Small intestine (tissue), 7 donors: ENCODE data around the gene TADA2A. TPM values are rescaled to one million over a fixed set of nuclear protein-coding genes. Genes with fewer than 3 reads are reported as not detected.
"Not testable (repeated sequence)": the region's sequence is repeated elsewhere in the genome, so short reads cannot be mapped to it uniquely, and the experiment has no call there.

Experiments
- DNase-seq, 2 donors: peaks; one replicate each; pipeline versions ENCODE4 v3.0.0 to v3.0.0-alpha.2; 2013
- FAIRE-seq: peaks from 2 replicates; lab custom pipeline; 2012; peaks lifted over from hg19 to GRCh38; lab: Jason Lieb, UNC
- H3K27ac ChIP-seq, 3 donors: one replicate each; pipeline ENCODE4 v1.5.1; 2013; ENCODE audit warnings: low read length in 2 of 3, mild to moderate bottlenecking in 2 of 3, control low read depth in 1 of 3, inconsistent platforms in 1 of 3, low read depth in 1 of 3, moderate library complexity in 1 of 3
- H3K27me3 ChIP-seq, 3 donors: one replicate each; pipeline ENCODE4 v1.6.1; 2013; ENCODE audit warnings: low read length in 3 of 3, inconsistent platforms in 1 of 3; ENCODE audit not compliant: control insufficient read depth in 3 of 3, insufficient read depth in 3 of 3
- H3K36me3 ChIP-seq, 3 donors: one replicate each; pipeline ENCODE4 v1.6.1; 2013; ENCODE audit warnings: low read length in 3 of 3, inconsistent platforms in 1 of 3, low read depth in 1 of 3, mild to moderate bottlenecking in 1 of 3, moderate library complexity in 1 of 3; ENCODE audit not compliant: control insufficient read depth in 3 of 3, insufficient read depth in 2 of 3
- H3K4me1 ChIP-seq, 3 donors: one replicate each; pipeline ENCODE4 v1.6.1; 2013; ENCODE audit warnings: low read length in 2 of 3, inconsistent platforms in 1 of 3, low read depth in 1 of 3, mild to moderate bottlenecking in 1 of 3, moderate library complexity in 1 of 3; ENCODE audit not compliant: control insufficient read depth in 3 of 3, insufficient read depth in 2 of 3
- H3K4me3 ChIP-seq, 3 donors: one replicate each; pipeline ENCODE4 v1.5.1; 2013; ENCODE audit warnings: low read length in 3 of 3, control low read depth in 1 of 3, inconsistent platforms in 1 of 3, low read depth in 1 of 3, mild to moderate bottlenecking in 1 of 3, moderate library complexity in 1 of 3
- H3K9me3 ChIP-seq, 2 donors: one replicate each; pipeline ENCODE4 v1.6.1; 2013; ENCODE audit warnings: low read depth in 1 of 2, low read length in 1 of 2; ENCODE audit not compliant: control insufficient read depth in 2 of 2, insufficient read depth in 1 of 2
- WGBS, 3 donors: extraction: QIAGEN DNeasy Blood & Tissue Kit; methylation state at CpG; one replicate each; pipeline ENCODE4 v1.1.7; 2013; 5-methylcytosine and 5-hydroxymethylcytosine counted together
- polyA plus RNA-seq, 4 donors: library from polyadenylated mRNA; stranded (reverse) in 3 of 4; unstranded in 1 of 4; fragments of 200-250 nt in 3 of 4; fragments of 120-200 nt in 1 of 4; gene quantifications; one replicate each; pipeline versions ENCODE4 v1.2.1 to v1.2.3, GENCODE V29; 2013
- donor health status: healthy with polysubstance abuse.
- donor health status: control.
- donor health status: control.
- donor health status: Bipolar disorder and iron deficiency.
- donor health status: healthy.

Gene TADA2A
- polyA plus RNA-seq, 4 donors: 7.4 to 20.8 (median 8.5) TPM

- no peaks in the 10 kb centered on the region for H3K4me1 ChIP-seq
- no peak overlapping the region for H3K27ac ChIP-seq
- no peaks in the 10 kb centered on the region for H3K9me3 ChIP-seq
- H3K36me3 ChIP-seq: peaks cover 8 to 48% (median 15%) of the 10 kb centered on the region in 3 donors
- H3K4me3 ChIP-seq: no peak overlapping the region
- H3K27me3 ChIP-seq: no peaks in the 10 kb centered on the region
- WGBS, 3 donors: 90 to 100% (median 100%) methylated on average over 1 of the region's 1 CpG
- FAIRE-seq (no peak), DNase-seq (no peak)
These were observed 22.8 kb downstream of the TADA2A start for GRCh38 chr17:37429453-37429852.

- H3K27ac ChIP-seq: no peak overlapping the region
These were observed 23.5 kb downstream of the TADA2A start for GRCh38 chr17:37430051-37430627.

GRCh38 chr17:37432671-37433070 is 26.0 kb downstream of the TADA2A start:
- Histone ChIP-seq H3K9me3 (no peaks in the 10 kb centered on the region), H3K27ac (no peak overlapping the region), H3K4me3 (no peak overlapping the region), H3K36me3 (peaks cover 3 to 36% (median 4%) of the 10 kb centered on the region in 3 donors), H3K27me3 (no peaks in the 10 kb centered on the region), H3K4me1 (no peaks in the 10 kb centered on the region)
- FAIRE-seq (no peak), DNase-seq (no peak)
- WGBS, 3 donors: 87 to 90% (median 89%) methylated on average over 2 of the region's 2 CpGs

More at GRCh38 chr17:37430051-37430627, 23.5 kb downstream of the TADA2A start:
- H3K27me3 ChIP-seq: no peaks in the 10 kb centered on the region
- H3K36me3 ChIP-seq: peaks cover 7 to 41% (median 15%) of the 10 kb centered on the region in 3 donors
- FAIRE-seq (no peak), DNase-seq (no peak)
- no peak overlapping the region for H3K4me3 ChIP-seq
- H3K4me1 ChIP-seq: no peaks in the 10 kb centered on the region
- H3K9me3 ChIP-seq: no peaks in the 10 kb centered on the region
- WGBS, 3 donors: 37 to 56% (median 53%) methylated on average over 1 of the region's 1 CpG

- H3K36me3 ChIP-seq: peaks cover 4 to 38% (median 13%) of the 10 kb centered on the region in 3 donors
- no peaks in the 10 kb centered on the region for H3K4me1 ChIP-seq
These were observed 31.5 kb downstream of the TADA2A start for GRCh38 chr17:37438141-37438540.

GRCh38 chr17:37440424-37440823 is 33.7 kb downstream of the TADA2A start:
- FAIRE-seq (no peak), DNase-seq (no peak)
- Histone ChIP-seq H3K4me1 (no peaks in the 10 kb centered on the region), H3K9me3 (no peaks in the 10 kb centered on the region), H3K27ac (no peak overlapping the region), H3K4me3 (no peak overlapping the region), H3K36me3 (peaks cover 4 to 41% (median 18%) of the 10 kb centered on the region in 3 donors), H3K27me3 (no peaks in the 10 kb centered on the region)
- WGBS, 3 donors: 94 to 100% (median 97%) methylated on average over 2 of the region's 2 CpGs

More at GRCh38 chr17:37438141-37438540, 31.5 kb downstream of the TADA2A start:
- H3K4me3 ChIP-seq: no peak overlapping the region
- no peaks in the 10 kb centered on the region for H3K9me3 ChIP-seq
- FAIRE-seq (no peak), DNase-seq (no peak)
- H3K27me3 ChIP-seq: no peaks in the 10 kb centered on the region
- 78 to 87% (median 79%) methylated on average over 4 of the region's 4 CpGs for WGBS, 3 donors
- no peak overlapping the region for H3K27ac ChIP-seq

GRCh38 chr17:37441369-37442014 is 34.8 kb downstream of the TADA2A start:
- H3K4me3 ChIP-seq, H3K4me1 ChIP-seq, DNase-seq, H3K9me3 ChIP-seq, H3K27ac ChIP-seq, H3K27me3 ChIP-seq, FAIRE-seq: not testable (repeated sequence)
- 88 to 97% (median 91%) methylated on average over 12 of the region's 12 CpGs for WGBS, 3 donors
- H3K36me3 ChIP-seq: peaks cover 4 to 35% (median 18%) of the 10 kb centered on the region in 3 donors

- H3K27me3 ChIP-seq: no peaks in the 10 kb centered on the region
- H3K4me3 ChIP-seq: no peak overlapping the region
- WGBS, 3 donors: 88 to 95% (median 90%) methylated on average over 4 of the region's 4 CpGs
- H3K27ac ChIP-seq: no peak overlapping the region
- H3K9me3 ChIP-seq: no peaks in the 10 kb centered on the region
- FAIRE-seq (no peak), DNase-seq (no peak)
- H3K4me1 ChIP-seq: no peaks in the 10 kb centered on the region
- peaks cover 0 to 32% (median 8%) of the 10 kb centered on the region in 3 donors for H3K36me3 ChIP-seq
These were observed 39.3 kb downstream of the TADA2A start for GRCh38 chr17:37446027-37446426.

- no peak for FAIRE-seq
These were observed 41.0 kb downstream of the TADA2A start for GRCh38 chr17:37447641-37448040.

More at GRCh38 chr17:37447641-37448040, 41.0 kb downstream of the TADA2A start:
- Histone ChIP-seq H3K27ac (no peak overlapping the region), H3K36me3 (peaks cover 0 to 37% (median 8%) of the 10 kb centered on the region in 3 donors), H3K4me1 (no peaks in the 10 kb centered on the region), H3K4me3 (no peak overlapping the region), H3K27me3 (no peaks in the 10 kb centered on the region), H3K9me3 (no peaks in the 10 kb centered on the region)
- 97 to 100% (median 97%) methylated on average over 1 of the region's 1 CpG for WGBS, 3 donors
- DNase-seq: no peak
